Measurements from ENCODE around the gene VANGL2.

DNA sequence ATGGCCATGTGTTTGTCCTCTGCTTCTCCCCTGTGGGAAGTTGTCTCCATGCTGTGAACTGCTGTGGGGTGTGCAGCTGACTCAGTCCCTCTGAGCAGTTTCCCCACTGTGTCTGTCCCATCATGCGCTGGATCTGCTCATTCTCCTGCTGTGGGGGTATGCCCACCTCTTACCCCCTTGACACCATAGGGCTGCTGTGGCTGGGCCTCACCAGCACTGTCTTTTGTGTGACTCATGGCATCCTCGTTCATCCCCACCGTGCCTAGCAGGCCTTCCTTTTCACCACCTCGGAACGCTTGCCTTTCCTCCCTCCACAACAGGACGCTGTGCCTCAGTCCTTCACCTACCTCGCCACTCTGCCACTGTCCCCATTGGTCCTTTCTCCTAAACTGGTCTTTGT is 27.3 kb downstream of the VANGL2 start:
- TF ChIP-seq, protein P1, sequence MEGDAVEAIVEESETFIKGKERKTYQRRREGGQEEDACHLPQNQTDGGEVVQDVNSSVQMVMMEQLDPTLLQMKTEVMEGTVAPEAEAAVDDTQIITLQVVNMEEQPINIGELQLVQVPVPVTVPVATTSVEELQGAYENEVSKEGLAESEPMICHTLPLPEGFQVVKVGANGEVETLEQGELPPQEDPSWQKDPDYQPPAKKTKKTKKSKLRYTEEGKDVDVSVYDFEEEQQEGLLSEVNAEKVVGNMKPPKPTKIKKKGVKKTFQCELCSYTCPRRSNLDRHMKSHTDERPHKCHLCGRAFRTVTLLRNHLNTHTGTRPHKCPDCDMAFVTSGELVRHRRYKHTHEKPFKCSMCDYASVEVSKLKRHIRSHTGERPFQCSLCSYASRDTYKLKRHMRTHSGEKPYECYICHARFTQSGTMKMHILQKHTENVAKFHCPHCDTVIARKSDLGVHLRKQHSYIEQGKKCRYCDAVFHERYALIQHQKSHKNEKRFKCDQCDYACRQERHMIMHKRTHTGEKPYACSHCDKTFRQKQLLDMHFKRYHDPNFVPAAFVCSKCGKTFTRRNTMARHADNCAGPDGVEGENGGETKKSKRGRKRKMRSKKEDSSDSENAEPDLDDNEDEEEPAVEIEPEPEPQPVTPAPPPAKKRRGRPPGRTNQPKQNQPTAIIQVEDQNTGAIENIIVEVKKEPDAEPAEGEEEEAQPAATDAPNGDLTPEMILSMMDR (IDR thresholded peaks at IDR 0.05): no peak
- no peak for TF ChIP-seq POLR2A (IDR thresholded peaks at IDR 0.05)
